ENCODE data around the gene ZPLD1. TPM values are rescaled to one million over a fixed set of nuclear protein-coding genes. Genes with fewer than 3 reads are reported as not detected.

Gene ZPLD1
- total RNA-seq, 4 donors from 2014 or later: not detected

- H3K27ac ChIP-seq: no peak overlapping the region
- TF ChIP-seq POLR2A (IDR thresholded peaks at IDR 0.05) (no peak), CTCF (IDR thresholded peaks at IDR 0.05) (no peak)
- no peaks in the 10 kb centered on the region for H3K4me1 ChIP-seq
- no peaks in the 10 kb centered on the region for H3K36me3 ChIP-seq
- no peaks in the 10 kb centered on the region for H3K9me3 ChIP-seq
- no peak overlapping the region for H3K4me3 ChIP-seq
- no peak for DNase-seq
- no peaks in the 10 kb centered on the region for H3K27me3 ChIP-seq
Observed at GRCh38 chr3:102398176-102398575, 36.6 kb upstream of the ZPLD1 start.

- H3K27me3 ChIP-seq: no peaks in the 10 kb centered on the region
- TF ChIP-seq CTCF (IDR thresholded peaks at IDR 0.05): no peak
- TF ChIP-seq POLR2A (IDR thresholded peaks at IDR 0.05): no peak
- no peak overlapping the region for H3K4me3 ChIP-seq
- DNase-seq: no peak
- H3K9me3 ChIP-seq: no peaks in the 10 kb centered on the region
- no peaks in the 10 kb centered on the region for H3K36me3 ChIP-seq
- no peak overlapping the region for H3K27ac ChIP-seq
- no peaks in the 10 kb centered on the region for H3K4me1 ChIP-seq
Observed at GRCh38 chr3:102398666-102399065, 36.1 kb upstream of the ZPLD1 start.

- Histone ChIP-seq H3K9me3 (no peaks in the 10 kb centered on the region), H3K4me1 (no peaks in the 10 kb centered on the region), H3K27ac (no peak overlapping the region), H3K27me3 (no peaks in the 10 kb centered on the region), H3K4me3 (no peak overlapping the region), H3K36me3 (no peaks in the 10 kb centered on the region)
- TF ChIP-seq POLR2A (IDR thresholded peaks at IDR 0.05) (no peak), CTCF (IDR thresholded peaks at IDR 0.05) (no peak)
- no peak for DNase-seq
Observed at GRCh38 chr3:102400142-102400541, 34.7 kb upstream of the ZPLD1 start.

GRCh38 chr3:102400766-102401165 lies 34.0 kb upstream of the ZPLD1 start:
- Histone ChIP-seq H3K36me3 (no peaks in the 10 kb centered on the region), H3K9me3 (no peaks in the 10 kb centered on the region), H3K4me1 (no peaks in the 10 kb centered on the region), H3K4me3 (no peak overlapping the region), H3K27me3 (no peaks in the 10 kb centered on the region), H3K27ac (no peak overlapping the region)
- no peak for DNase-seq
- TF ChIP-seq POLR2A (IDR thresholded peaks at IDR 0.05) (no peak), CTCF (IDR thresholded peaks at IDR 0.05) (no peak)

GRCh38 chr3:102410616-102411015 lies 24.2 kb upstream of the ZPLD1 start:
- no peak for DNase-seq
- H3K4me3 ChIP-seq: no peak overlapping the region
- no peaks in the 10 kb centered on the region for H3K9me3 ChIP-seq
- H3K4me1 ChIP-seq: peaks cover 0 to 5% (median 0%) of the 10 kb centered on the region in 4 donors
- H3K27me3 ChIP-seq: no peaks in the 10 kb centered on the region
- no peak overlapping the region for H3K27ac ChIP-seq
- no peak for TF ChIP-seq CTCF (IDR thresholded peaks at IDR 0.05)
- no peak for TF ChIP-seq POLR2A (IDR thresholded peaks at IDR 0.05)
- H3K36me3 ChIP-seq: no peaks in the 10 kb centered on the region

GRCh38 chr3:102415553-102415952 lies 19.3 kb upstream of the ZPLD1 start:
- Histone ChIP-seq H3K27me3 (no peaks in the 10 kb centered on the region), H3K4me1 (peaks cover 0 to 8% (median 0%) of the 10 kb centered on the region in 4 donors), H3K27ac (no peak overlapping the region), H3K4me3 (peak overlapping the region in 2 of 4 donors; percentile 2 to 9), H3K36me3 (no peaks in the 10 kb centered on the region), H3K9me3 (no peaks in the 10 kb centered on the region)
- TF ChIP-seq CTCF (IDR thresholded peaks at IDR 0.05) (no peak), POLR2A (IDR thresholded peaks at IDR 0.05) (no peak)
- no peak for DNase-seq

All from Peyer's patch (tissue), 4 donors.